OCI-LY1 (cell line): ENCODE data around the gene SMLR1.

Experiments
- H2AFZ ChIP-seq: fragments of 200-600 bp; sonication (generic), shearing (Covaris generic); 2 replicates; pipeline ENCODE4 v1.6.0; 2014; ENCODE audit warnings: antibody characterized with exemption, mild to moderate bottlenecking, low read length
- H3F3A ChIP-seq: fragments of 200-600 bp; sonication (generic), shearing (Covaris generic); 2 replicates; pipeline ENCODE4 v1.6.0; 2014; ENCODE audit warnings: mild to moderate bottlenecking, antibody characterized with exemption, low read length, moderate library complexity; ENCODE audit not compliant: insufficient read depth
- H3K27ac ChIP-seq: fragments of 200-600 bp; sonication (generic); 2 replicates; pipeline ENCODE4 v1.5.1; 2014; ENCODE audit warnings: low read length, mixed run types, mild to moderate bottlenecking, low read depth; ENCODE audit not compliant: poor library complexity, severe bottlenecking
- H3K27me3 ChIP-seq: fragments of 200-600 bp; sonication (generic); 2 replicates; pipeline ENCODE4 v1.6.0; 2014; ENCODE audit warnings: antibody characterized with exemption, mild to moderate bottlenecking, low read length, moderate library complexity; ENCODE audit not compliant: insufficient read depth
- H3K36me3 ChIP-seq: fragments of 200-600 bp; sonication (generic); 2 replicates; pipeline ENCODE4 v1.6.1; 2014; ENCODE audit warnings: mild to moderate bottlenecking, antibody characterized with exemption, low read length, moderate library complexity, mixed read lengths; ENCODE audit not compliant: insufficient read depth
- H3K4me1 ChIP-seq: fragments of 200-600 bp; sonication (generic); 2 replicates; pipeline ENCODE4 v1.5.1; 2014; ENCODE audit warnings: mild to moderate bottlenecking, low read length, moderate library complexity; ENCODE audit not compliant: insufficient read depth, severe bottlenecking
- H3K4me2 ChIP-seq: fragments of 200-600 bp; sonication (generic), shearing (Covaris generic); 2 replicates; pipeline ENCODE4 v1.6.1; 2014; ENCODE audit warnings: low read length
- H3K4me3 ChIP-seq: fragments of 200-600 bp; sonication (generic); 2 replicates; pipeline ENCODE4 v1.5.1; 2014; ENCODE audit warnings: low read length, low read depth, mild to moderate bottlenecking, mixed read lengths; ENCODE audit not compliant: poor library complexity, severe bottlenecking
- H3K79me2 ChIP-seq: fragments of 200-600 bp; shearing (Covaris generic); 2 replicates; pipeline ENCODE4 v1.6.1; 2016; ENCODE audit warnings: mixed run types, low read length, mixed read lengths; ENCODE audit not compliant: insufficient read depth
- H3K9ac ChIP-seq: fragments of 200-600 bp; sonication (generic), shearing (Covaris generic); 2 replicates; pipeline ENCODE4 v1.6.1; 2014; ENCODE audit warnings: mild to moderate bottlenecking, low read length, mixed read lengths
- H3K9me2 ChIP-seq: fragments of 200-600 bp; sonication (generic), shearing (Covaris generic); 2 replicates; pipeline ENCODE4 v1.6.1; 2014; ENCODE audit warnings: low read depth, mild to moderate bottlenecking, low read length, mixed read lengths
- H3K9me3 ChIP-seq: fragments of 200-600 bp; shearing (Covaris generic); 2 replicates; pipeline ENCODE4 v1.6.1; 2014; ENCODE audit warnings: low read length, mixed read lengths
- H4K20me1 ChIP-seq: fragments of 200-600 bp; sonication (generic), shearing (Covaris generic); 2 replicates; pipeline ENCODE4 v1.6.0; 2016; ENCODE audit warnings: mild to moderate bottlenecking, low read length; ENCODE audit not compliant: insufficient read depth
- CTCF ChIP-seq: fragments of 200-600 bp; sonication (generic), shearing (Covaris generic); IDR thresholded peaks from 2 replicates; pipeline ENCODE4 v1.5.1; 2017; ENCODE audit warnings: mild to moderate bottlenecking, antibody characterized with exemption, low read length, moderate library complexity, mixed read lengths
- EZH2 ChIP-seq: fragments of 200-600 bp; sonication (generic), shearing (Covaris generic); IDR thresholded peaks from 2 replicates; pipeline ENCODE4 v1.8.0; 2017; ENCODE audit warnings: borderline replicate concordance, mixed run types, mild to moderate bottlenecking, antibody characterized with exemption, low read length, moderate library complexity, mixed read lengths

The SMLR1 gene

GRCh38 chr6:130836055-130836640 is 8.9 kb downstream of the SMLR1 start:
- no peaks in the 10 kb centered on the region for H3K4me1 ChIP-seq
- H3K27ac ChIP-seq = no peak overlapping the region
- H3K4me3 ChIP-seq = no peak overlapping the region
- no peaks in the 10 kb centered on the region for H4K20me1 ChIP-seq
- H3K36me3 ChIP-seq = no peaks in the 10 kb centered on the region
- no peak overlapping the region for H3K9ac ChIP-seq
- no peaks in the 10 kb centered on the region for H3K9me3 ChIP-seq
- H3K79me2 ChIP-seq = no peaks in the 10 kb centered on the region
- H2AFZ ChIP-seq = no peak overlapping the region
- no peak overlapping the region for H3K4me2 ChIP-seq
- no peaks in the 10 kb centered on the region for H3F3A ChIP-seq
- H3K27me3 ChIP-seq = no peaks in the 10 kb centered on the region
- no peaks in the 10 kb centered on the region for H3K9me2 ChIP-seq
- TF ChIP-seq EZH2 (no peak), CTCF (no peak)

GRCh38 chr6:130837067-130837466 is 9.9 kb downstream of the SMLR1 start:
- H2AFZ ChIP-seq = no peak overlapping the region
- H3K9me3 ChIP-seq = no peaks in the 10 kb centered on the region
- H3K79me2 ChIP-seq = no peaks in the 10 kb centered on the region
- no peaks in the 10 kb centered on the region for H3K27me3 ChIP-seq
- no peak for TF ChIP-seq EZH2
- no peak for TF ChIP-seq CTCF
- H3K4me3 ChIP-seq = no peak overlapping the region
- no peaks in the 10 kb centered on the region for H3F3A ChIP-seq
- H3K9me2 ChIP-seq = no peaks in the 10 kb centered on the region
- H3K36me3 ChIP-seq = no peaks in the 10 kb centered on the region
- no peaks in the 10 kb centered on the region for H4K20me1 ChIP-seq
- H3K9ac ChIP-seq = no peak overlapping the region
- H3K27ac ChIP-seq = no peak overlapping the region
- no peak overlapping the region for H3K4me2 ChIP-seq
- no peaks in the 10 kb centered on the region for H3K4me1 ChIP-seq

GRCh38 chr6:130838250-130838860 is 11.1 kb downstream of the SMLR1 start:
- no peaks in the 10 kb centered on the region for H3K9me3 ChIP-seq
- H3F3A ChIP-seq = no peaks in the 10 kb centered on the region
- no peaks in the 10 kb centered on the region for H3K9me2 ChIP-seq
- no peaks in the 10 kb centered on the region for H3K36me3 ChIP-seq
- H2AFZ ChIP-seq = no peak overlapping the region
- H3K27ac ChIP-seq = no peak overlapping the region
- H3K4me1 ChIP-seq = no peaks in the 10 kb centered on the region
- no peaks in the 10 kb centered on the region for H3K27me3 ChIP-seq
- H4K20me1 ChIP-seq = no peaks in the 10 kb centered on the region
- no peak overlapping the region for H3K4me2 ChIP-seq
- no peak overlapping the region for H3K4me3 ChIP-seq
- TF ChIP-seq EZH2 (no peak), CTCF (no peak)
- H3K79me2 ChIP-seq = no peaks in the 10 kb centered on the region
- no peak overlapping the region for H3K9ac ChIP-seq
